Left lung (tissue), 10 donors: Measurements from ENCODE around the gene SLC6A18. TPM values are rescaled to one million over a fixed set of nuclear protein-coding genes. Genes with fewer than 3 reads are reported as not detected.

Source experiments
- ATAC-seq: fragments of 200-7000 bp; cut with Tn5 transposase; one replicate; pipeline ENCODE4 v1.9.1; 2020; ENCODE audit warnings: moderate library complexity
- DNase-seq, 4 donors: peaks; one replicate each; pipeline ENCODE4 v3.0.0-alpha.2; 2013 to 2020
- H3K27ac ChIP-seq, 2 donors: fragments of 200-600 bp; sonication (generic) in 1 of 2; one replicate each; pipeline versions ENCODE4 v1.5.0 to v1.8.0; 2020 to 2021
- H3K27me3 ChIP-seq, 2 donors: fragments of 200-600 bp; sonication (generic) in 1 of 2; one replicate each; pipeline versions ENCODE4 v1.5.0 to v1.8.0; 2020 to 2021
- H3K36me3 ChIP-seq, 2 donors: fragments of 200-600 bp; sonication (generic) in 1 of 2; one replicate each; pipeline versions ENCODE4 v1.5.0 to v1.8.0; 2020 to 2021
- H3K4me1 ChIP-seq, 2 donors: fragments of 200-600 bp; one replicate each; pipeline ENCODE4 v1.8.0; 2021
- H3K4me3 ChIP-seq, 2 donors: fragments of 200-600 bp; sonication (generic) in 1 of 2; one replicate each; pipeline versions ENCODE4 v1.5.0 to v1.8.0; 2020 to 2021; ENCODE audit warnings: mild to moderate bottlenecking in 1 of 2
- H3K9me3 ChIP-seq, 2 donors: fragments of 200-600 bp; sonication (generic) in 1 of 2; one replicate each; pipeline versions ENCODE4 v1.5.0 to v1.8.0; 2020 to 2021
- CTCF ChIP-seq, 2 donors: fragments of 200-600 bp; sonication (generic) in 1 of 2; IDR thresholded peaks; one replicate each; pipeline versions ENCODE4 v1.5.0 to v1.8.0; 2021; ENCODE audit warnings: antibody characterized with exemption in 2 of 2
- intact Hi-C, 2 donors: fragments of 100-400 bp; cut with DNase I; formaldehyde crosslinking; loops; one replicate each; pipeline versions ENCODE4 v1.11.2 to v1.14.2; 2022
- polyA plus RNA-seq, 6 donors: library from polyadenylated mRNA; unstranded; fragments of 120-200 nt; gene quantifications; one replicate each; pipeline ENCODE4 v1.2.1, GENCODE V29; 2013; ENCODE audit not compliant: insufficient read length in 6 of 6
- total RNA-seq, 2 donors: library from RNA; stranded (reverse); fragmentation: NEBNext Ultra II Directional; extraction: Animal tissue kit (Norgen Biotek cat#: 25700); gene quantifications; one replicate each; pipeline ENCODE4 v1.2.1, GENCODE V29; 2021
- donor health status: DM: no; HTN: yes; CAD: no.
- donor health status: DM: no; HTN: no; CAD: no.

The SLC6A18 gene
- total and polyA plus RNA-seq, 8 donors = 0.18 TPM; not detected in 7

- ATAC-seq = no peak
- Histone ChIP-seq H3K9me3 (peaks cover 0 to 29% of the 10 kb centered on the region in 2 donors), H3K4me3 (no peak overlapping the region), H3K27ac (no peak overlapping the region), H3K4me1 (no peaks in the 10 kb centered on the region), H3K36me3 (no peaks in the 10 kb centered on the region), H3K27me3 (no peaks in the 10 kb centered on the region)
- intact Hi-C loops = no loop called here
- TF ChIP-seq CTCF (IDR thresholded peaks at IDR 0.05) = no peak
- DNase-seq = peak in 1 of 4 donors; percentile 75
These were observed 51.7 kb downstream of the SLC6A18 start for GRCh38 chr5:1276930-1277329.

- Histone ChIP-seq H3K4me1 (no peaks in the 10 kb centered on the region), H3K27me3 (no peaks in the 10 kb centered on the region), H3K27ac (no peak overlapping the region), H3K9me3 (peaks cover 0 to 29% of the 10 kb centered on the region in 2 donors), H3K36me3 (no peaks in the 10 kb centered on the region), H3K4me3 (no peak overlapping the region)
- TF ChIP-seq CTCF (IDR thresholded peaks at IDR 0.05) = no peak
- no peak for ATAC-seq
- intact Hi-C loops = no loop called here
- peak in 1 of 4 donors; percentile 59 for DNase-seq
These were observed 52.1 kb downstream of the SLC6A18 start for GRCh38 chr5:1277331-1277730.

- no peak for TF ChIP-seq CTCF (IDR thresholded peaks at IDR 0.05)
- no peaks in the 10 kb centered on the region for H3K27me3 ChIP-seq
- DNase-seq (peak in 1 of 4 donors; percentile 70), ATAC-seq (no peak)
- no peaks in the 10 kb centered on the region for H3K4me1 ChIP-seq
- H3K9me3 ChIP-seq = peaks cover 0 to 29% of the 10 kb centered on the region in 2 donors
- intact Hi-C loops = no loop called here
- no peaks in the 10 kb centered on the region for H3K36me3 ChIP-seq
- H3K4me3 ChIP-seq = no peak overlapping the region
- H3K27ac ChIP-seq = no peak overlapping the region
These were observed 52.6 kb downstream of the SLC6A18 start for GRCh38 chr5:1277781-1278180.

- Histone ChIP-seq H3K27ac (no peak overlapping the region), H3K9me3 (peaks cover 0 to 29% of the 10 kb centered on the region in 2 donors), H3K27me3 (no peaks in the 10 kb centered on the region), H3K4me1 (no peaks in the 10 kb centered on the region), H3K36me3 (no peaks in the 10 kb centered on the region), H3K4me3 (no peak overlapping the region)
- intact Hi-C loops = no loop called here
- no peak for DNase-seq
- no peak for ATAC-seq
- TF ChIP-seq CTCF (IDR thresholded peaks at IDR 0.05) = no peak
These were observed 53.0 kb downstream of the SLC6A18 start for GRCh38 chr5:1278216-1278615.

- no peak for TF ChIP-seq CTCF (IDR thresholded peaks at IDR 0.05)
- no peak overlapping the region for H3K27ac ChIP-seq
- peaks cover 0 to 29% of the 10 kb centered on the region in 2 donors for H3K9me3 ChIP-seq
- H3K36me3 ChIP-seq = no peaks in the 10 kb centered on the region
- ATAC-seq (no peak), DNase-seq (peak in 1 of 4 donors; percentile 65)
- no peak overlapping the region for H3K4me3 ChIP-seq
- intact Hi-C loops = no loop called here
- H3K27me3 ChIP-seq = no peaks in the 10 kb centered on the region
- no peaks in the 10 kb centered on the region for H3K4me1 ChIP-seq
These were observed 53.7 kb downstream of the SLC6A18 start for GRCh38 chr5:1278656-1279442.
